Neuron (in vitro differentiated cells): ENCODE measurements around the gene SKAP1.

Experiments used
- H2AFZ ChIP-seq: one replicate; pipeline ENCODE4 v1.6.1; 2013; ENCODE audit warnings: low read depth, mild to moderate bottlenecking, inconsistent platforms, low read length, moderate library complexity
- H3K27me3 ChIP-seq: one replicate; pipeline ENCODE4 v1.6.1; 2013; ENCODE audit warnings: low read length; ENCODE audit not compliant: insufficient read depth
- H3K36me3 ChIP-seq: one replicate; pipeline ENCODE4 v1.6.1; 2013; ENCODE audit warnings: low read length; ENCODE audit not compliant: insufficient read depth
- H3K4me1 ChIP-seq: one replicate; pipeline ENCODE4 v1.6.1; 2013; ENCODE audit warnings: low read length; ENCODE audit not compliant: insufficient read depth
- H3K4me3 ChIP-seq: 2 replicates; pipeline ENCODE4 v1.5.1; 2013; ENCODE audit warnings: mild to moderate bottlenecking, low read length, moderate library complexity
- H3K9me3 ChIP-seq: one replicate; pipeline ENCODE4 v1.6.1; 2013; ENCODE audit warnings: low read length

SKAP1 gene

GRCh38 chr17:48335858-48336500 lies 94.0 kb downstream of the SKAP1 start:
- Histone ChIP-seq H3K27me3 (peaks cover 14% of the 10 kb centered on the region), H3K4me3 (no peak overlapping the region), H3K36me3 (no peaks in the 10 kb centered on the region), H2AFZ (no peak overlapping the region), H3K4me1 (no peaks in the 10 kb centered on the region), H3K9me3 (no peaks in the 10 kb centered on the region)

GRCh38 chr17:48335146-48335784 lies 94.7 kb downstream of the SKAP1 start:
- Histone ChIP-seq H2AFZ (no peak overlapping the region), H3K36me3 (no peaks in the 10 kb centered on the region), H3K27me3 (peaks cover 17% of the 10 kb centered on the region), H3K9me3 (no peaks in the 10 kb centered on the region), H3K4me1 (no peaks in the 10 kb centered on the region), H3K4me3 (no peak overlapping the region)

- H3K4me1 ChIP-seq = no peaks in the 10 kb centered on the region
- H3K27me3 ChIP-seq = peaks cover 18% of the 10 kb centered on the region
- no peak overlapping the region for H2AFZ ChIP-seq
- no peaks in the 10 kb centered on the region for H3K9me3 ChIP-seq
- H3K36me3 ChIP-seq = no peaks in the 10 kb centered on the region
- no peak overlapping the region for H3K4me3 ChIP-seq
Measured at GRCh38 chr17:48333034-48333530, 96.9 kb downstream of the SKAP1 start.

- Histone ChIP-seq H3K4me1 (no peaks in the 10 kb centered on the region), H3K27me3 (peaks cover 19% of the 10 kb centered on the region), H2AFZ (no peak overlapping the region), H3K4me3 (no peak overlapping the region), H3K9me3 (no peaks in the 10 kb centered on the region), H3K36me3 (no peaks in the 10 kb centered on the region)
Measured at GRCh38 chr17:48330887-48331286, 99.1 kb downstream of the SKAP1 start.

- no peaks in the 10 kb centered on the region for H3K36me3 ChIP-seq
- no peaks in the 10 kb centered on the region for H3K4me1 ChIP-seq
- no peak overlapping the region for H3K4me3 ChIP-seq
- no peak overlapping the region for H2AFZ ChIP-seq
- H3K9me3 ChIP-seq = no peaks in the 10 kb centered on the region
- peaks cover 19% of the 10 kb centered on the region for H3K27me3 ChIP-seq
Measured at GRCh38 chr17:48330421-48330820, 99.6 kb downstream of the SKAP1 start.

GRCh38 chr17:48328457-48328856 lies 101.6 kb downstream of the SKAP1 start:
- Histone ChIP-seq H3K9me3 (no peaks in the 10 kb centered on the region), H3K36me3 (no peaks in the 10 kb centered on the region), H3K4me3 (no peak overlapping the region), H3K27me3 (peaks cover 17% of the 10 kb centered on the region), H2AFZ (no peak overlapping the region), H3K4me1 (no peaks in the 10 kb centered on the region)

- no peak overlapping the region for H2AFZ ChIP-seq
- H3K4me1 ChIP-seq = no peaks in the 10 kb centered on the region
- no peak overlapping the region for H3K4me3 ChIP-seq
- no peaks in the 10 kb centered on the region for H3K9me3 ChIP-seq
- H3K36me3 ChIP-seq = no peaks in the 10 kb centered on the region
- H3K27me3 ChIP-seq = peaks cover 18% of the 10 kb centered on the region
Measured at GRCh38 chr17:48326310-48326709, 103.7 kb downstream of the SKAP1 start.

- Histone ChIP-seq H3K27me3 (peaks cover 11% of the 10 kb centered on the region), H2AFZ (no peak overlapping the region), H3K4me1 (no peaks in the 10 kb centered on the region), H3K36me3 (no peaks in the 10 kb centered on the region), H3K9me3 (no peaks in the 10 kb centered on the region), H3K4me3 (no peak overlapping the region)
Measured at GRCh38 chr17:48322060-48322459, 108.0 kb downstream of the SKAP1 start.

- Histone ChIP-seq H3K4me1 (no peaks in the 10 kb centered on the region), H3K4me3 (no peak overlapping the region), H2AFZ (no peak overlapping the region), H3K9me3 (no peaks in the 10 kb centered on the region), H3K36me3 (no peaks in the 10 kb centered on the region), H3K27me3 (peaks cover 12% of the 10 kb centered on the region)
Measured at GRCh38 chr17:48317732-48318131, 112.3 kb downstream of the SKAP1 start.

- no peaks in the 10 kb centered on the region for H3K4me1 ChIP-seq
- H3K36me3 ChIP-seq = no peaks in the 10 kb centered on the region
- H3K4me3 ChIP-seq = no peak overlapping the region
- H3K9me3 ChIP-seq = no peaks in the 10 kb centered on the region
- H3K27me3 ChIP-seq = peaks cover 33% of the 10 kb centered on the region
- no peak overlapping the region for H2AFZ ChIP-seq
Measured at GRCh38 chr17:48314716-48315115, 115.3 kb downstream of the SKAP1 start.

- Histone ChIP-seq H2AFZ (no peak overlapping the region), H3K4me1 (no peaks in the 10 kb centered on the region), H3K36me3 (no peaks in the 10 kb centered on the region), H3K27me3 (peaks cover 33% of the 10 kb centered on the region), H3K9me3 (no peaks in the 10 kb centered on the region), H3K4me3 (no peak overlapping the region)
Measured at GRCh38 chr17:48313096-48313755, 116.8 kb downstream of the SKAP1 start.

- Histone ChIP-seq H3K9me3 (no peaks in the 10 kb centered on the region), H3K36me3 (no peaks in the 10 kb centered on the region), H3K4me1 (peaks cover 7% of the 10 kb centered on the region), H3K27me3 (peaks cover 26% of the 10 kb centered on the region), H2AFZ (no peak overlapping the region), H3K4me3 (no peak overlapping the region)
Measured at GRCh38 chr17:48311324-48311723, 118.7 kb downstream of the SKAP1 start.

GRCh38 chr17:48310748-48311213 lies 119.2 kb downstream of the SKAP1 start:
- H3K36me3 ChIP-seq = no peaks in the 10 kb centered on the region
- no peak overlapping the region for H3K4me3 ChIP-seq
- H3K4me1 ChIP-seq = peaks cover 7% of the 10 kb centered on the region
- peaks cover 26% of the 10 kb centered on the region for H3K27me3 ChIP-seq
- no peak overlapping the region for H2AFZ ChIP-seq
- no peaks in the 10 kb centered on the region for H3K9me3 ChIP-seq
